ENCODE measurements around the gene ZGPAT.

The ZGPAT gene

DNA sequence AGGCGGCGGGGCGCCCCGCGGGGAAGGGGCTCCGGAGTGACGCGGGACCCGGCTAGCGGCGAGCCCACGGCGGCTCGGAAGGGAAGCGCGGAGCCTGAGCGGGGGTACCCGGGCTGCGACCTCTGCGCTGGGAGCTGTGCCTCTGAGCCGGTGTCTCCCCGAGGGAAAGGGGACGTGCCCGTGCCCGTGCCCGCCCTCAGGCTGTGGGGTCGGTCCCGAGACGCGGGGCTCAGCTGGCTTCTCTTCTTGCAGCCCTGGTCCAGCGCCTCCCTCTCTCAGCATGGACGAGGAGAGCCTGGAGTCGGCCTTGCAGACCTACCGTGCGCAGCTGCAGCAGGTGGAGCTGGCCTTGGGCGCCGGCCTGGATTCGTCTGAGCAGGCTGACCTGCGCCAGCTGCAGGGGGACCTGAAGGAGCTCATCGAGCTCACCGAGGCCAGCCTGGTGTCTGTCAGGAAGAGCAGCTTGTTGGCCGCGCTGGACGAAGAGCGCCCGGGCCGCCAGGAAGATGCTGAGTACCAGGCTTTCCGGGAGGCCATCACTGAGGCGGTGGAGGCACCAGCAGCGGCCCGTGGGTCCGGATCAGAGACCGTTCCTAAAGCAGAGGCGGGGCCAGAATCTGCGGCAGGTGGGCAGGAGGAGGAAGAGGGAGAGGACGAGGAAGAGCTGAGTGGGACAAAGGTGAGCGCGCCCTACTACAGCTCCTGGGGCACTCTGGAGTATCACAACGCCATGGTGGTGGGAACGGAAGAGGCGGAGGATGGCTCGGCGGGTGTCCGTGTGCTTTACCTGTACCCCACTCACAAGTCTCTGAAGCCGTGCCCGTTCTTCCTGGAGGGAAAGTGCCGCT is 686 bp downstream of the ZGPAT start:
- H2AFZ ChIP-seq (ENCODE audit: low read length) = no peak overlapping the region
- TF ChIP-seq, protein P1, sequence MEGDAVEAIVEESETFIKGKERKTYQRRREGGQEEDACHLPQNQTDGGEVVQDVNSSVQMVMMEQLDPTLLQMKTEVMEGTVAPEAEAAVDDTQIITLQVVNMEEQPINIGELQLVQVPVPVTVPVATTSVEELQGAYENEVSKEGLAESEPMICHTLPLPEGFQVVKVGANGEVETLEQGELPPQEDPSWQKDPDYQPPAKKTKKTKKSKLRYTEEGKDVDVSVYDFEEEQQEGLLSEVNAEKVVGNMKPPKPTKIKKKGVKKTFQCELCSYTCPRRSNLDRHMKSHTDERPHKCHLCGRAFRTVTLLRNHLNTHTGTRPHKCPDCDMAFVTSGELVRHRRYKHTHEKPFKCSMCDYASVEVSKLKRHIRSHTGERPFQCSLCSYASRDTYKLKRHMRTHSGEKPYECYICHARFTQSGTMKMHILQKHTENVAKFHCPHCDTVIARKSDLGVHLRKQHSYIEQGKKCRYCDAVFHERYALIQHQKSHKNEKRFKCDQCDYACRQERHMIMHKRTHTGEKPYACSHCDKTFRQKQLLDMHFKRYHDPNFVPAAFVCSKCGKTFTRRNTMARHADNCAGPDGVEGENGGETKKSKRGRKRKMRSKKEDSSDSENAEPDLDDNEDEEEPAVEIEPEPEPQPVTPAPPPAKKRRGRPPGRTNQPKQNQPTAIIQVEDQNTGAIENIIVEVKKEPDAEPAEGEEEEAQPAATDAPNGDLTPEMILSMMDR (conservative IDR thresholded peaks at IDR 0.05; ENCODE audit: low read length) = no peak
- TF ChIP-seq EZH2phosphoT487 (IDR thresholded peaks at IDR 0.05; ENCODE audit: borderline replicate concordance) = no peak

DNA sequence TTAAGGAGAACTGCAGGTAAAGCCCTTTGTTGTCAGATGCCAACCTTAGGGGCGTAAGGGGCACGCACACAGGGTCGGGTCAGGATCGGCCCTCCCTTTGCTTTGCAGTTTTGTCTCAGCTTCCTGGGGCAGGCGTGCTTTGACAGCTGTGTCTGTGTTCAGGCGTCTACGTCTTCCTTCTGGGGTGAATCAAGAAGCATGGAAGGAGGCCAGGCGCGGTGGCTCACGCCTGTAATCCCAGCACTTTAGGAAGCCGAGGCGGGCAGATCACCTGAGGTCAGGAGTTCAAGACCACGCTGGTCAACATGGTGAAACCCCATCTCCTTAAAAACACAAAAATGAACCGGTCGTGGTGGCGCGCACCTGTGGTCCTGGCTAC is 1.3 kb downstream of the ZGPAT start:
- H3K79me2 ChIP-seq (ENCODE audit: insufficient read depth, low read length) = peaks cover 96% of the 10 kb centered on the region

More for the DNA sequence above, 686 bp downstream of the ZGPAT start:
- H3K4me3 ChIP-seq (ENCODE audit: low read length, poor library complexity, severe bottlenecking) = peak overlapping the region; percentile 96
- H3K4me2 ChIP-seq (ENCODE audit: low read depth, low read length, poor library complexity, severe bottlenecking) = peak overlapping the region; percentile 92
- peaks cover 92% of the 10 kb centered on the region for H3K79me2 ChIP-seq (ENCODE audit: insufficient read depth, low read length)
- peaks cover 32% of the 10 kb centered on the region for H3K4me1 ChIP-seq (ENCODE audit: insufficient read depth, low read length, poor library complexity, severe bottlenecking)
- H3K9me3 ChIP-seq (ENCODE audit: insufficient read depth, low read depth, low read length) = no peaks in the 10 kb centered on the region
- peaks cover 37% of the 10 kb centered on the region for H4K20me1 ChIP-seq (ENCODE audit: insufficient read depth, low read length, poor library complexity, severe bottlenecking)
- no peaks in the 10 kb centered on the region for H3F3A ChIP-seq (ENCODE audit: low read depth)
- H3K9ac ChIP-seq (ENCODE audit: low read depth, low read length, poor library complexity, severe bottlenecking) = peak overlapping the region; percentile 93
- peaks cover 4% of the 10 kb centered on the region for H3K27me3 ChIP-seq (ENCODE audit: insufficient read depth, low read length, poor library complexity, severe bottlenecking)
- H3K36me3 ChIP-seq (ENCODE audit: insufficient read depth, low read length) = peaks cover 25% of the 10 kb centered on the region
- no peaks in the 10 kb centered on the region for H3K9me2 ChIP-seq (replicated peaks; ENCODE audit: low read depth, low read length)

DNA sequence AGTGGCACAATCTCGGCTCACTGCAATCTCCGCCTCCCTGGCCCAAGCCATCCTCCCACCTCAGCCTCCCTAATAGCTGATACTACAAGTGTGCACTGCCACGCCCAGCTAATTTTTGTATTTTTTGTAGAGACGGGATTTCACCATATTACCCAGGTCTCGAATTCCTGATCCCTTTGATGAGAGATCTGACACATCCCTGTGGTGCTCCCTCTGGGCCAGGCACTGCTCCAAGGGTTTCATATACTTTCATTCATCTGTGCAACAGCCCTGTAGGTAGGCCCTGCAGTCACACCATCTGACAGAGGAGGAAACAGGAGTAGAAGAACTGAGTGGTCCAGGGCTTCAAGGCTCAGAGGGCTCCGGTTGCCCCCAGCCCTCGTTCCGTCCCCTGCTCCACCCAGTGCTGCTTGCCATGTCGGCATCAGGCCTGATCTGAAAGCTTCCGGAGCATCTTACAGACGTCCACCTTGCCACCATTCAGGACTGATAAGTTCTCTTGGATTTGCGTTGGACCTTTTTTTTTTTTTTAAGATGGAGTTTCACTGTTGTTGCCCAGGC is 3.3 kb downstream of the ZGPAT start:
- Histone ChIP-seq H3F3A (ENCODE audit: low read depth) (no peaks in the 10 kb centered on the region), H3K27me3 (ENCODE audit: insufficient read depth, low read length, poor library complexity, severe bottlenecking) (peaks cover 4% of the 10 kb centered on the region), H3K79me2 (ENCODE audit: insufficient read depth, low read length) (peaks cover 94% of the 10 kb centered on the region), H4K20me1 (ENCODE audit: insufficient read depth, low read length, poor library complexity, severe bottlenecking) (peaks cover 30% of the 10 kb centered on the region), H3K36me3 (ENCODE audit: insufficient read depth, low read length) (peaks cover 17% of the 10 kb centered on the region), H3K4me2 (ENCODE audit: low read depth, low read length, poor library complexity, severe bottlenecking) (peak overlapping the region; percentile 56), H3K9ac (ENCODE audit: low read depth, low read length, poor library complexity, severe bottlenecking) (peak overlapping the region; percentile 35), H3K4me1 (ENCODE audit: insufficient read depth, low read length, poor library complexity, severe bottlenecking) (peaks cover 27% of the 10 kb centered on the region), H3K9me3 (ENCODE audit: insufficient read depth, low read depth, low read length) (no peaks in the 10 kb centered on the region; the same call in 1 of the 2 replicates), H3K4me3 (ENCODE audit: low read length, poor library complexity, severe bottlenecking) (peak overlapping the region; percentile 53), H2AFZ (ENCODE audit: low read length) (no peak overlapping the region), H3K9me2 (replicated peaks; ENCODE audit: low read depth, low read length) (no peaks in the 10 kb centered on the region)
- TF ChIP-seq, protein P1 (conservative IDR thresholded peaks at IDR 0.05; ENCODE audit: low read length) = no peak
- TF ChIP-seq EZH2phosphoT487 (IDR thresholded peaks at IDR 0.05; ENCODE audit: borderline replicate concordance) = no peak

More for the DNA sequence above, 1.3 kb downstream of the ZGPAT start:
- TF ChIP-seq, protein P1 (conservative IDR thresholded peaks at IDR 0.05; ENCODE audit: low read length) = no peak
- TF ChIP-seq EZH2phosphoT487 (IDR thresholded peaks at IDR 0.05; ENCODE audit: borderline replicate concordance) = no peak
- H3K9me3 ChIP-seq (ENCODE audit: insufficient read depth, low read depth, low read length) = no peaks in the 10 kb centered on the region
- H3K9me2 ChIP-seq (replicated peaks; ENCODE audit: low read depth, low read length) = no peaks in the 10 kb centered on the region
- H3K27me3 ChIP-seq (ENCODE audit: insufficient read depth, low read length, poor library complexity, severe bottlenecking) = peaks cover 4% of the 10 kb centered on the region
- H3F3A ChIP-seq (ENCODE audit: low read depth) = no peaks in the 10 kb centered on the region
- H4K20me1 ChIP-seq (ENCODE audit: insufficient read depth, low read length, poor library complexity, severe bottlenecking) = peaks cover 37% of the 10 kb centered on the region
- peaks cover 32% of the 10 kb centered on the region for H3K4me1 ChIP-seq (ENCODE audit: insufficient read depth, low read length, poor library complexity, severe bottlenecking)
- H2AFZ ChIP-seq (ENCODE audit: low read length) = no peak overlapping the region
- H3K4me2 ChIP-seq (ENCODE audit: low read depth, low read length, poor library complexity, severe bottlenecking) = peak overlapping the region; percentile 92
- peak overlapping the region; percentile 93 for H3K9ac ChIP-seq (ENCODE audit: low read depth, low read length, poor library complexity, severe bottlenecking)
- peaks cover 25% of the 10 kb centered on the region for H3K36me3 ChIP-seq (ENCODE audit: insufficient read depth, low read length)
- peak overlapping the region; percentile 96 for H3K4me3 ChIP-seq (ENCODE audit: low read length, poor library complexity, severe bottlenecking)
